HUES64 (cell line): Measurements from ENCODE around the gene IFNW1.

Source experiments
- H3K27ac ChIP-seq: 2 replicates; pipeline ENCODE4 v1.7.0; 2013; ENCODE audit warnings: low read depth, low read length, inconsistent platforms
- H3K27me3 ChIP-seq: 2 replicates; pipeline ENCODE4 v1.6.1; 2013; ENCODE audit warnings: mild to moderate bottlenecking, low read length; ENCODE audit not compliant: insufficient read depth
- H3K36me3 ChIP-seq: 2 replicates; pipeline ENCODE4 v1.6.1; 2013; ENCODE audit warnings: mild to moderate bottlenecking, low read length; ENCODE audit not compliant: insufficient read depth
- H3K4me1 ChIP-seq: 2 replicates; pipeline ENCODE4 v1.6.1; 2013; ENCODE audit warnings: mild to moderate bottlenecking, low read length, moderate library complexity; ENCODE audit not compliant: insufficient read depth
- H3K4me3 ChIP-seq: 2 replicates; pipeline ENCODE4 v1.5.1; 2013; ENCODE audit warnings: mild to moderate bottlenecking, low read length, moderate library complexity
- H3K9ac ChIP-seq: 2 replicates; pipeline ENCODE4 v1.6.1; 2013; ENCODE audit warnings: mild to moderate bottlenecking, low read depth, low read length
- H3K9me3 ChIP-seq: 2 replicates; pipeline ENCODE4 v1.6.1; 2013; ENCODE audit warnings: low read depth, low read length; ENCODE audit not compliant: insufficient read depth
- WGBS: fragments of 150-250, 120-280 bp; methylation state at CpG from one replicate; pipeline ENCODE4 v1.1.7; 2013; ENCODE audit warnings: missing lambda C conversion rate; 5-methylcytosine and 5-hydroxymethylcytosine counted together

Gene IFNW1

GRCh38 chr9:21102305-21102704 is 39.3 kb downstream of the IFNW1 start:
- H3K9ac ChIP-seq: no peak overlapping the region
- H3K4me1 ChIP-seq: peaks cover 8% of the 10 kb centered on the region; the same call in 1 of the 2 replicates
- H3K9me3 ChIP-seq: no peaks in the 10 kb centered on the region
- no peak overlapping the region for H3K27ac ChIP-seq
- H3K27me3 ChIP-seq: no peaks in the 10 kb centered on the region
- H3K36me3 ChIP-seq: no peaks in the 10 kb centered on the region
- 100% methylated on average over 1 of the region's 1 CpG for WGBS
- H3K4me3 ChIP-seq: no peak overlapping the region

GRCh38 chr9:21097817-21098216 is 43.8 kb downstream of the IFNW1 start:
- Histone ChIP-seq H3K9ac (no peak overlapping the region), H3K36me3 (no peaks in the 10 kb centered on the region), H3K9me3 (no peaks in the 10 kb centered on the region), H3K4me3 (no peak overlapping the region), H3K4me1 (no peaks in the 10 kb centered on the region), H3K27ac (no peak overlapping the region), H3K27me3 (no peaks in the 10 kb centered on the region)
- WGBS: 100% methylated on average over 1 of the region's 2 CpGs

- Histone ChIP-seq H3K4me3 (no peak overlapping the region), H3K27ac (no peak overlapping the region), H3K4me1 (no peaks in the 10 kb centered on the region), H3K27me3 (no peaks in the 10 kb centered on the region), H3K9me3 (no peaks in the 10 kb centered on the region), H3K36me3 (no peaks in the 10 kb centered on the region), H3K9ac (no peak overlapping the region)
- WGBS: 95% methylated on average over 2 of the region's 2 CpGs
Observed at GRCh38 chr9:21096901-21097255, 44.8 kb downstream of the IFNW1 start.

- no peaks in the 10 kb centered on the region for H3K27me3 ChIP-seq
- no peaks in the 10 kb centered on the region for H3K9me3 ChIP-seq
- 81% methylated on average over 6 of the region's 6 CpGs for WGBS
- H3K9ac ChIP-seq: no peak overlapping the region
- H3K4me1 ChIP-seq: no peaks in the 10 kb centered on the region
- H3K36me3 ChIP-seq: no peaks in the 10 kb centered on the region
- no peak overlapping the region for H3K4me3 ChIP-seq
- no peak overlapping the region for H3K27ac ChIP-seq
Observed at GRCh38 chr9:21096172-21096900, 45.3 kb downstream of the IFNW1 start.

GRCh38 chr9:21095561-21095960 is 46.1 kb downstream of the IFNW1 start:
- H3K9ac ChIP-seq: no peak overlapping the region
- no peaks in the 10 kb centered on the region for H3K9me3 ChIP-seq
- no peak overlapping the region for H3K27ac ChIP-seq
- no peaks in the 10 kb centered on the region for H3K4me1 ChIP-seq
- no peak overlapping the region for H3K4me3 ChIP-seq
- H3K36me3 ChIP-seq: no peaks in the 10 kb centered on the region
- no peaks in the 10 kb centered on the region for H3K27me3 ChIP-seq
